TTC549 (cell line): ENCODE results near the gene FRYL.
"Not testable (repeated sequence)": the region's sequence is repeated elsewhere in the genome, so short reads cannot be mapped to it uniquely, and the experiment has no call there.

ENCODE experiments used
- FAIRE-seq: peaks from 2 replicates; lab custom pipeline; 2012; peaks lifted over from hg19 to GRCh38; lab: Jason Lieb, UNC

The FRYL gene

GRCh38 chr4:48698029-48698971, 81.8 kb downstream of the FRYL start:
- FAIRE-seq: no peak

GRCh38 chr4:48697516-48697915, 82.6 kb downstream of the FRYL start:
- FAIRE-seq: not testable (repeated sequence)

- no peak for FAIRE-seq
These were observed 85.3 kb downstream of the FRYL start for GRCh38 chr4:48694824-48695223.

GRCh38 chr4:48693856-48694574, 86.1 kb downstream of the FRYL start:
- no peak for FAIRE-seq

- FAIRE-seq: no peak
These were observed 87.2 kb downstream of the FRYL start for GRCh38 chr4:48692897-48693296.

- FAIRE-seq: no peak
These were observed 88.0 kb downstream of the FRYL start for GRCh38 chr4:48692044-48692443.

- FAIRE-seq: no peak
These were observed 91.1 kb downstream of the FRYL start for GRCh38 chr4:48688953-48689352.

- no peak for FAIRE-seq
These were observed 92.6 kb downstream of the FRYL start for GRCh38 chr4:48687313-48688051.

GRCh38 chr4:48686369-48686768, 93.7 kb downstream of the FRYL start:
- FAIRE-seq: no peak

GRCh38 chr4:48683784-48684666, 96.1 kb downstream of the FRYL start:
- FAIRE-seq: no peak

GRCh38 chr4:48682870-48683269, 97.2 kb downstream of the FRYL start:
- not testable (repeated sequence) for FAIRE-seq

- FAIRE-seq: no peak
These were observed 98.2 kb downstream of the FRYL start for GRCh38 chr4:48681856-48682255.

GRCh38 chr4:48680848-48681568, 99.1 kb downstream of the FRYL start:
- FAIRE-seq: no peak

GRCh38 chr4:48673537-48673936, 106.5 kb downstream of the FRYL start:
- FAIRE-seq: no peak

GRCh38 chr4:48670587-48670986, 109.5 kb downstream of the FRYL start:
- no peak for FAIRE-seq

- FAIRE-seq: no peak
These were observed 111.0 kb downstream of the FRYL start for GRCh38 chr4:48669086-48669485.

GRCh38 chr4:48668254-48669017, 111.6 kb downstream of the FRYL start:
- FAIRE-seq: no peak

GRCh38 chr4:48667148-48667547, 112.9 kb downstream of the FRYL start:
- FAIRE-seq: no peak

GRCh38 chr4:48665555-48666186, 114.4 kb downstream of the FRYL start:
- no peak for FAIRE-seq

- no peak for FAIRE-seq
These were observed 115.1 kb downstream of the FRYL start for GRCh38 chr4:48664938-48665337.
